ENCODE measurements around the gene PTPRN2. TPM values are rescaled to one million over a fixed set of nuclear protein-coding genes. Genes with fewer than 3 reads are reported as not detected.

PTPRN2 gene
- polyA plus RNA-seq, 1 experiment: 0.31 TPM

DNA sequence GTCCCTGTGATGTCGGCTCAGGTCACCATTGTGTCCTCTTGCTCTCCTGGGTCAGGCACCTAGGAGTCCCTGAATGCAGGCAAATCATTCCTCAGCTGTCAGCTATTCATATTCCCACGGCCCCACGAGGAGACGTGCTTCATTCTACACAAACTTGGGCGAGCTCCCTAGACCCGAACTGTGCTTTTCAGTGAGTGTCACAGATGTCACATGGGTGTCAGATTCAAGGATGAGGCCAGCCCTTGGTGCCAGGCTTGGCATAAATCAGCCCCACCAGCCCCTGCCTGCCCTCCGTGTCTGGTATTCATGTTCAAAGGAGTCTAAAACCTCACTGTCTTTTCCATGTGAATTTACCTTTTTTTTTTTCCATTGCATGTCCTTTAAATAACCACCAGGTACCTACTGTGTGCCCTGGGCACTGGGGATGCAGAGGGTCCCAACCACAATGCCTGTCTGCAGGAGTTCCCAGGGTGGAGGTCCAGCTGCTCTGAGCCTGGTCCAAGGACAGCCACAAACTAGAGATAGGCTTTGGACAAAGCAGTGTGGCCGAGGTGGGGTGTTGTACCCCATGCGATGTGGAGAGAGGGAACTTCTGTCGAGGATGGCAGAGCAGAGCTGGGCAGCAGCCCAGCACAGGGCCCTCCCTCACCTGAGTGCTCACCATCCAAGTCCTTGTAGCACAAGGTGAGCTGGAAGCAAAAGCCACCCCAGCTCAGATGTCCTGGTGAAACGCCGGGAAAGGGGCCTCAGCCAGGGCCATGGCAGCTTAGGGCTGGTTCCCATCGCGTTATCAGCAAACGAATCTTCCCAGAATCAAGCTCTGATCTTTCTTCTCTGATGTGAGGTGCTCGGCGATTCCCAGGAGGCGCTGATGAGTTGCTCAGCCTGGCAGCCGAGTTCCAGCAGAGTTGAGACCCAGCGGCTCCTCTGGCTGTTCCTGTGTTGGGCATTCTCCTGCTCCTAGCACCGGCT, 611.9 kb downstream of the PTPRN2 start:
- no peaks in the 10 kb centered on the region for H3K36me3 ChIP-seq (ENCODE audit: control insufficient read depth, insufficient read depth, low read length)
- no peak for TF ChIP-seq CTCF (IDR thresholded peaks at IDR 0.05; ENCODE audit: insufficient read depth, low read depth, low read length)
- POLR2A ChIA-PET: no interaction called here
- H3K4me3 ChIP-seq (ENCODE audit: low read depth, low read length): no peak overlapping the region
- CTCF ChIA-PET: no interaction called here
- no peaks in the 10 kb centered on the region for H3K27me3 ChIP-seq (ENCODE audit: control insufficient read depth, insufficient read depth, low read length)
- DNase-seq (ENCODE audit: low read depth): no peak

DNA sequence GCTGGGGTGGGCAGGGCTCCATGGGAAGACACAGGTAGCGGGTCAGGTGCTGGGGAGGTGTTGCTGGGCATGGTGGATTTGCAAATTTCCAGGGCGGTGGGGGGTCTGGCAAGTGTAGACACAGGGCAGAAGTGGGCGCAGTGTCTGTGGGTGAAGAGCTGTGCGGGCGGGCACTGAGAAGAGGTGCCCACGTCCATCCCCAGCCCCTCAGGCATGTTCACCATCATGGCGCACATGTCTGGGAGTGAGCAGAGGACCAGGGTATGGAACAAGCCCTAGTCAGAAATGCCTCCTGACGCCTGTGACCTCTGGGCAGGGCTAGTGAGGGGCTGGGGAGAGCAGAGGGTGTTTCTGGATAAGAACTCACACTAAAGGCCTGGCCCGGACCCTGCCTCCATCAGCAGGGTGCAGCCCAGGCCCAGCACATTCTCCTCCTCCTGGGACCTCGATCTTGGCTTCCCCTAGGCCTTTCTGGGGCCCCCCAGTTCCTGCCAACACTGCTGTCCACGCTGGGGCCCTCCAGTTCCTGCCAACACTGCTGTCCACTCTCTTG, 612.9 kb downstream of the PTPRN2 start:
- TF ChIP-seq CTCF (IDR thresholded peaks at IDR 0.05; ENCODE audit: insufficient read depth, low read depth, low read length): no peak
- no peak for DNase-seq (ENCODE audit: low read depth)
- ChIA-PET POLR2A (no interaction called here), CTCF (no interaction called here)
- H3K27me3 ChIP-seq (ENCODE audit: control insufficient read depth, insufficient read depth, low read length): no peaks in the 10 kb centered on the region
- no peaks in the 10 kb centered on the region for H3K36me3 ChIP-seq (ENCODE audit: control insufficient read depth, insufficient read depth, low read length)
- no peak overlapping the region for H3K4me3 ChIP-seq (ENCODE audit: low read depth, low read length)

DNA sequence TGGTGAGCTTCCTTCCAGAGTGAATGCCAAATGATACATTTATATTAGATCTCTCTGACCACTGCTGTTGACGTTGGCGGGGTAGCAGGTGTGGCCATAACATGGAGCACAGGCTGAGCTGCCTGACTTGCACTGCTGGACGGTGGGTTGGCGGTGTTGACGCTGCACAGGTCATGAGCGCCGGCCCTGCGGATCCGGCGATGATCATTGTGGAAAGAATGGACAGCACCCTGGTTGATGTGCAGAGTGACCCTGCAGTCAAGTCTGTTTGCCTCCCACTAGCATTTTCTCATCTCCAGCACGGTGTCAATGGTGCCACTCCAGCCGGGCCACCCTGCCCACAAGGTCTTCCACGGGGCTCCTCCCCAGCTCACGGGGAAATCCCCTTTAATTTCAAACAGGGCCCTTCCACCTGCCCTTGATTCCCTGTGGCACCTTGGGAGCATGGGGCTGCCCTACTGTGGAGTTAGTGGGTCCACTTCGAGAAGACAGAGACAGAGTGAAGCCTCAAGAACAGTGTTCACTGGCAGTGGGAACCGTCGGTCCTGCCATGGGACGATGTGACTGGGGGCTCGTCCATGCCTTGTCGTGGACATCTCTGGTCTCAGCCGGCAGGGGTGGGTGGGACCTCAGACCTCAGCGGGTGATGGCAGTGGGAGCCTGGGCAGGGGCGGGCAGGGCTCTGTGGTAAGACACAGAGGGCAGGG, 613.5 kb downstream of the PTPRN2 start:
- DNase-seq (ENCODE audit: low read depth): no peak
- TF ChIP-seq CTCF (IDR thresholded peaks at IDR 0.05; ENCODE audit: insufficient read depth, low read depth, low read length): no peak
- H3K4me3 ChIP-seq (ENCODE audit: low read depth, low read length): no peak overlapping the region
- ChIA-PET POLR2A (no interaction called here), CTCF (no interaction called here)
- H3K27me3 ChIP-seq (ENCODE audit: control insufficient read depth, insufficient read depth, low read length): no peaks in the 10 kb centered on the region
- no peaks in the 10 kb centered on the region for H3K36me3 ChIP-seq (ENCODE audit: control insufficient read depth, insufficient read depth, low read length)

- TF ChIP-seq CTCF (IDR thresholded peaks at IDR 0.05; ENCODE audit: insufficient read depth, low read depth, low read length): no peak
- POLR2A ChIA-PET: no interaction called here
- CTCF ChIA-PET: no interaction called here
These were observed 614.7 kb downstream of the PTPRN2 start for GRCh38 chr7:157972914-157973313.

GRCh38 chr7:157971501-157971900, 616.1 kb downstream of the PTPRN2 start:
- Histone ChIP-seq H3K36me3 (ENCODE audit: control insufficient read depth, insufficient read depth, low read length) (no peaks in the 10 kb centered on the region), H3K4me3 (ENCODE audit: low read depth, low read length) (no peak overlapping the region), H3K27me3 (ENCODE audit: control insufficient read depth, insufficient read depth, low read length) (no peaks in the 10 kb centered on the region)
- CTCF ChIA-PET: no interaction called here
- no peak for TF ChIP-seq CTCF (IDR thresholded peaks at IDR 0.05; ENCODE audit: insufficient read depth, low read depth, low read length)
- POLR2A ChIA-PET: no interaction called here
- DNase-seq (ENCODE audit: low read depth): no peak

More at GRCh38 chr7:157972914-157973313, 614.7 kb downstream of the PTPRN2 start:
- DNase-seq (ENCODE audit: low read depth): no peak
- no peaks in the 10 kb centered on the region for H3K27me3 ChIP-seq (ENCODE audit: control insufficient read depth, insufficient read depth, low read length)
- no peaks in the 10 kb centered on the region for H3K36me3 ChIP-seq (ENCODE audit: control insufficient read depth, insufficient read depth, low read length)
- no peak overlapping the region for H3K4me3 ChIP-seq (ENCODE audit: low read depth, low read length)

Data from BJ (cell line).